ENCODE results near the gene ZMYM2.

GRCh38 chr13:19967621-19968020 lies 9.1 kb downstream of the ZMYM2 start:
- TF ChIP-seq CTCF (conservative IDR thresholded peaks at IDR 0.05 in 1 of 2, IDR thresholded peaks at IDR 0.05 in 1 of 2; ENCODE audit: low read depth in 1 of 2, low read length in 2 of 2) = no peak
- no peak for TF ChIP-seq EZH2 (IDR thresholded peaks at IDR 0.05; ENCODE audit: low read length, missing control alignments)

Measured in fibroblast of lung (primary cell).